CD4-positive, alpha-beta T cell treated with Interleukin-4 for 1 hour (primary cell): Measurements from ENCODE around the gene KRT12.

Source experiments
- DNase-seq, 2 donors: peaks; one replicate each; pipeline ENCODE4 v3.0.0-alpha.2; 2020 to 2022

KRT12 gene

GRCh38 chr17:40866838-40867237, at the start of gene KRT12:
Gene KRT12 (minus strand): TSS chr17:40867223. CDS start chr17:40867186, 37 bp downstream.
- no peak for DNase-seq

GRCh38 chr17:40916366-40916765, 49.3 kb upstream of the KRT12 start:
- DNase-seq: no peak

GRCh38 chr17:40915721-40916256, 48.8 kb upstream of the KRT12 start:
- no peak for DNase-seq

- no peak for DNase-seq
Measured at GRCh38 chr17:40915199-40915661, 48.2 kb upstream of the KRT12 start.

- no peak for DNase-seq
Measured at GRCh38 chr17:40914075-40914855, 47.2 kb upstream of the KRT12 start.

GRCh38 chr17:40912486-40913210, 45.6 kb upstream of the KRT12 start:
- DNase-seq: no peak

GRCh38 chr17:40910441-40910841, 43.4 kb upstream of the KRT12 start:
- no peak for DNase-seq

GRCh38 chr17:40909755-40910154, 42.7 kb upstream of the KRT12 start:
- DNase-seq: no peak

- DNase-seq: peak; percentile 73 to 78
Measured at GRCh38 chr17:40909351-40909750, 42.3 kb upstream of the KRT12 start.

- DNase-seq: no peak
Measured at GRCh38 chr17:40906613-40907012, 39.6 kb upstream of the KRT12 start.

- no peak for DNase-seq
Measured at GRCh38 chr17:40905370-40905769, 38.3 kb upstream of the KRT12 start.

- no peak for DNase-seq
Measured at GRCh38 chr17:40903129-40903847, 36.3 kb upstream of the KRT12 start.

- no peak for DNase-seq
Measured at GRCh38 chr17:40902498-40902897, 35.5 kb upstream of the KRT12 start.

- no peak for DNase-seq
Measured at GRCh38 chr17:40901981-40902474, 35.0 kb upstream of the KRT12 start.

GRCh38 chr17:40900809-40901356, 33.9 kb upstream of the KRT12 start:
- no peak for DNase-seq

- no peak for DNase-seq
Measured at GRCh38 chr17:40896916-40897455, 30.0 kb upstream of the KRT12 start.

GRCh38 chr17:40895106-40895730, 28.2 kb upstream of the KRT12 start:
- DNase-seq: no peak

GRCh38 chr17:40888196-40888720, 21.2 kb upstream of the KRT12 start:
- no peak for DNase-seq

- no peak for DNase-seq
Measured at GRCh38 chr17:40886090-40886489, 19.1 kb upstream of the KRT12 start.

- no peak for DNase-seq
Measured at GRCh38 chr17:40884708-40885512, 17.9 kb upstream of the KRT12 start, which contains the start of gene KRT20. Gene KRT20 (minus strand): TSS chr17:40885242. CDS start chr17:40885185, 57 bp downstream.
